22Rv1 (cell line): Measurements from ENCODE around the gene NELL1.

Source experiments
- H3K27ac ChIP-seq: fragments of 450-650 bp; 2 replicates; pipeline ENCODE4 v1.5.1; 2017
- CTCF ChIP-seq: fragments of 450-650 bp; IDR thresholded peaks from 2 replicates; pipeline ENCODE4 v1.5.1; 2017; ENCODE audit warnings: mild to moderate bottlenecking
- ZFX ChIP-seq: fragments of 450-650 bp; IDR thresholded peaks from 2 replicates; pipeline ENCODE4 v1.6.1; 2017; ENCODE audit warnings: antibody characterized with exemption, borderline replicate concordance

Gene NELL1

DNA sequence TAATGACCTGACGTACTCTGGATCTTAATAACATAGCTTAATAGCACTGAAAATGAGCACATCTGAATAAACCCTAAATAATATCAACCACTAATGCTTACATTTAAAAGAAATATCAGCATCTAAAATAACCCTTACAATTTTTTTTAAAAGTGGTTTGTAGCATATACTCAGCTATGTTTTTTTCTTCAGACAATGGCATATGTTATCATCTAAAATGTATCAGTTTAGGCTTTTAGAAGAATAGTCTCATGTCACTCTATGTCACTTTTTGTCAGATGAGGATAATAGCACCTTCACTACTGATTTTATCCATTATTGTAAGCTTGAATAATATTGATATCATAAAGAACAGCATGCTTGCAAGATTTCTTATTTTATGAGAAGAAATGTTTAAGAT, 868.6 kb downstream of the NELL1 start:
- no peak overlapping the region for H3K27ac ChIP-seq
- no peak for TF ChIP-seq ZFX
- TF ChIP-seq CTCF, result no peak

DNA sequence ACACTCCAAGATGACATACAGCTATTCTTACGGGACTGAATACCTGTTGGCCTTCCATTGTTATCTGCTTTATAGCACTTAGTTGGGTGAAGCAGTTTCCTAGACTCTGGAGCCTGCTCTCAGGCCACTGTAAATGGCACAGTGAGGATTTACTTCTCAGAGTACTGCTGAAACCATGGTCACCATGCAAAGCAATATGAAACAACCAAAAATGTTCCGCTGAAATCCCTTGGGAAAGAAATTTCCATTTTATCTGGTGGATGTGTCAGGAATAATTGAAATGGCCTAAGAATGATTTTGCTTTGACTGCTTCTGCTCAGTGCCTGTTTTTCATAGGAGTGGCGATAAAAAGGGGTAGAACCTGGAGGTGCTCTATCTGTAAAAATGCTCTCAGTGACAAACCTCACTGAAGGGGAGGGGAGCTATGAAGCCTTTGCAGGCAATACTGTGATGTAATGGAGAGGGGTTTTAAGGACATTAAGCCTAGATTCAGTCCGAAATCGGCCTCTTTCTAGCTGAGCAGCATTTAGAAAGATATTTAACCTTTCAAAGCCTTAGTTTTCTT, 871.9 kb downstream of the NELL1 start:
- no peak overlapping the region for H3K27ac ChIP-seq
- TF ChIP-seq ZFX (no peak), CTCF (no peak)

DNA sequence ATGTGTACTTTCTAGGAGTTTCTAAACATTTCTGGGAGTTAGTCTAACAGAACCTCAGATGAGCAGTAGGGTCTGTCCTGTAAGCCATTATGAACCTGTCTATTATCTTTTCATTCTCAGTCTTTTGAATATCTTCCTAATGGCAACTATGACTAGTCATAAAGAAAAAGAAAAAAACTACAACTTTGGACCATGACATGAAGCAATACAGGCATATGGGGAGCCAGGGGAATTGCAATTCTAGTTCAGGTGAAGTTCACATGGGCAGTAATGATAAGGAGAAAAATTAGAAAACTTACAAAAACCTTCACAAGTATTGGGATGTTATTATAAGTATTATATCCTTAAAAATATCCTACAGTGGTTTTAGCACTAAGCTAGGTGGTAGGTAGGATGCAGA, 874.5 kb downstream of the NELL1 start:
- no peak for TF ChIP-seq CTCF
- TF ChIP-seq ZFX, result no peak
- no peak overlapping the region for H3K27ac ChIP-seq

DNA sequence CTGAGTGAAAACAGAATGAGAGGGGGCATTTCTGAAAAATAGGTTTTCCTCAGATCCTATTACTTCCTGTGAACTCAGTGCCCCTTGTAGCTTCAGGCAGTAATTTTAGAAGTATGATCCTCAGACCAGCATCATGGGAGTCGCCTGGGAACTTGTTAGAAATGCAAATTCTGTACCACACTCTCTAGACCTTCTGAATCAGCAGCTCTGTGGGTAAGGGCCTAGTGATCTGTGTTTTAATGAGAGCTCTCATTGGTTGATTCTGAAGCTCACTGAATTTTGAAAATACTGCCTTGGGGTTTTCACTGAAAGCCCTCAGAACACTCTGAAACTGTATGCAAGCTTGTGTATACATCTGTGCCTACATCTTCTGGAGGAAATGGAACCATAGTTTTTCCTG, 876.3 kb downstream of the NELL1 start:
- no peak overlapping the region for H3K27ac ChIP-seq

DNA sequence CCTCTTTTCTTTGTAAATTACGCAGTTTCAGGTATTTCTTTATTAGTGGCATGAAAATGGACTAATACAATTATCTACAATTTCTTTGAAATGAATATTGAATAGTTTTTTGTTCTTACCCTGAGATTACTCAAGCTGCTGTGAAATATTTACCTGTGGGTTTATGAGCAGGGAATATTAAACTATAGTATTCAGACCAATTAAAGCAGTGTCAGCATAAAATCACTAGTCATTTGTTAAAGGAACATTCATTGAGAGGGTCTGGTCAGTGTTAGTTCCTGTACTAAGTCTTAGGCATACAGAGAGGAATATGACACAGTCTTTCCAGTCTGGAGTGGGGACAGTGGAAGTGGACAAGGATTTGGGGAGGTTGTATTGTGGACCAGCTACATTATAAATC, 877.3 kb downstream of the NELL1 start:
- TF ChIP-seq ZFX (no peak), CTCF (no peak)
- no peak overlapping the region for H3K27ac ChIP-seq

More for the DNA sequence above, 876.3 kb downstream of the NELL1 start:
- TF ChIP-seq ZFX (no peak), CTCF (no peak)

- TF ChIP-seq CTCF (no peak), ZFX (no peak)
- H3K27ac ChIP-seq, result peak overlapping the region; percentile 94
Observed at GRCh38 chr11:21552911-21553310, 883.5 kb downstream of the NELL1 start.

- TF ChIP-seq CTCF (no peak), ZFX (no peak)
- peak overlapping the region; percentile 94 for H3K27ac ChIP-seq
Observed at GRCh38 chr11:21553795-21554194, 884.4 kb downstream of the NELL1 start.
